GM12801 (cell line): Measurements from ENCODE around the gene PATJ.

Experiments used
- TF ChIP-seq, protein P1 (sequence below): IDR thresholded peaks from one replicate; pipeline ENCODE4 v1.5.1; 2011; ENCODE audit warnings: control low read depth; ENCODE audit not compliant: insufficient read length; ENCODE audit errors: extremely low read depth

Gene PATJ

GRCh38 chr1:61724506-61724812, 17.8 kb upstream of the PATJ start:
- TF ChIP-seq, protein P1, sequence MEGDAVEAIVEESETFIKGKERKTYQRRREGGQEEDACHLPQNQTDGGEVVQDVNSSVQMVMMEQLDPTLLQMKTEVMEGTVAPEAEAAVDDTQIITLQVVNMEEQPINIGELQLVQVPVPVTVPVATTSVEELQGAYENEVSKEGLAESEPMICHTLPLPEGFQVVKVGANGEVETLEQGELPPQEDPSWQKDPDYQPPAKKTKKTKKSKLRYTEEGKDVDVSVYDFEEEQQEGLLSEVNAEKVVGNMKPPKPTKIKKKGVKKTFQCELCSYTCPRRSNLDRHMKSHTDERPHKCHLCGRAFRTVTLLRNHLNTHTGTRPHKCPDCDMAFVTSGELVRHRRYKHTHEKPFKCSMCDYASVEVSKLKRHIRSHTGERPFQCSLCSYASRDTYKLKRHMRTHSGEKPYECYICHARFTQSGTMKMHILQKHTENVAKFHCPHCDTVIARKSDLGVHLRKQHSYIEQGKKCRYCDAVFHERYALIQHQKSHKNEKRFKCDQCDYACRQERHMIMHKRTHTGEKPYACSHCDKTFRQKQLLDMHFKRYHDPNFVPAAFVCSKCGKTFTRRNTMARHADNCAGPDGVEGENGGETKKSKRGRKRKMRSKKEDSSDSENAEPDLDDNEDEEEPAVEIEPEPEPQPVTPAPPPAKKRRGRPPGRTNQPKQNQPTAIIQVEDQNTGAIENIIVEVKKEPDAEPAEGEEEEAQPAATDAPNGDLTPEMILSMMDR: no peak

DNA sequence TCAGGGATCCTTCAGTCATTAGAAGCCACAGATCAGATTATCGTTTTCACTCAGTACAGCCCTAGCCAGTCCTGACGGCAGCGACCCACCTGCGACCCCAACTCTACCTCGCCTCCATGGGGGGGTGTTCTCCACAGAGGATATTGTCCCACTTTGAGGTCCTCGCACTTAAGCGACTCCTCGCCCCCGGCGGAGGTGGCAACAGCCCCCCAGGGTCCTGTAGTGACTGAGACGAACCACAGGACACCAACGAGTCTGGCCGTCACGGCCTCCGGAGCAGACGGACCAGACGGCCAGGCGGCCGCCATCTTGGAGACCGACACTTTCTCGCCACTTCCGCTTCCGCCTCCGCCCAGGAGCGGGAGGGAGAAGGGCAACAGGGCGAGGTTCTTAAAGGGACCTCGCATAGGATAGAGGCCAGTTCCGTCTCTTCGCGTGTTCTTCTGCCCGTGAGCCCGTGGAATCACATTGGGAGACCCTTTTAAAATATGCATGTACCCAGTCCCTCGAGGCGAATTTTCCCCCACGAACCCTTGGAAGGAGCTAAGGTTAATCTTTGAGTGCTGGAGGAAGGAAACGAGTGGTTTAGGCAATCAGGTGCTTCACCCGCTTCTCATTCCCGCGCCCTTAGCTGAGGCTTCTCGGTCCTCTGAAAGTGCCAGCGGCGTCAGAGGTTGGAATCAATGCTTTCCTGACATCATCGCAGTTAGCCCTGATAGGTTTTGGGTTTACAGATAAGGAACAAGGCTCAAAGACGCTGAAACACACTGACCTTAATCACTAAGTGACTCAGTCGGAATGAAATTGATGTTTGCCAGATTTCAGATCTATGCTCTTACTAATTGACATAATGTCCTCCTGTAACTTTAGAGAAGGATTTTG, 17.2 kb upstream of the PATJ start, which contains the start of gene TM2D1:
Gene TM2D1, minus strand, starts transcription at position 329 of the 882 bp plus-strand sequence. Its CDS starts 21 bp downstream, at position 308.
- TF ChIP-seq, protein P1: no peak

GRCh38 chr1:61727544-61727943, 14.7 kb upstream of the PATJ start:
- TF ChIP-seq, protein P1: no peak

DNA sequence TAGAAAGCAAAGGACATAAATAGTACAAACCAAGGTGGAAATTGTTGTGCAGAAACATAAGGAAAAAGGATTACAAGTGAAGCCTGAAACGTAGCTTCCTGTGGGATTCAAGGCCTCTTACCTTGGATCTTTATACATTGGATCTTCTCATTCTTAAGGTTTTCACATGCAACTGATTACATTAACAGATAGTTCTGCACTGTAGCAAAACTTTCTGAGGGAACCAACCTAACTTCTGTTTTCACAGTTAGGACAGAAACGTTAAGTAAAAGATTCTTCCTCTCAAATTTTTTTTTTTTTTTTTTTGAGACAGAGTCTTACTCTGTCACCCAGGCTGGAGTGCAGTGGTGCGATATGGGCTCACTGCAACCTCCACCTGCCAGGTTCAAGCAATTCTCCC, 9.6 kb upstream of the PATJ start:
- TF ChIP-seq, protein P1: no peak

DNA sequence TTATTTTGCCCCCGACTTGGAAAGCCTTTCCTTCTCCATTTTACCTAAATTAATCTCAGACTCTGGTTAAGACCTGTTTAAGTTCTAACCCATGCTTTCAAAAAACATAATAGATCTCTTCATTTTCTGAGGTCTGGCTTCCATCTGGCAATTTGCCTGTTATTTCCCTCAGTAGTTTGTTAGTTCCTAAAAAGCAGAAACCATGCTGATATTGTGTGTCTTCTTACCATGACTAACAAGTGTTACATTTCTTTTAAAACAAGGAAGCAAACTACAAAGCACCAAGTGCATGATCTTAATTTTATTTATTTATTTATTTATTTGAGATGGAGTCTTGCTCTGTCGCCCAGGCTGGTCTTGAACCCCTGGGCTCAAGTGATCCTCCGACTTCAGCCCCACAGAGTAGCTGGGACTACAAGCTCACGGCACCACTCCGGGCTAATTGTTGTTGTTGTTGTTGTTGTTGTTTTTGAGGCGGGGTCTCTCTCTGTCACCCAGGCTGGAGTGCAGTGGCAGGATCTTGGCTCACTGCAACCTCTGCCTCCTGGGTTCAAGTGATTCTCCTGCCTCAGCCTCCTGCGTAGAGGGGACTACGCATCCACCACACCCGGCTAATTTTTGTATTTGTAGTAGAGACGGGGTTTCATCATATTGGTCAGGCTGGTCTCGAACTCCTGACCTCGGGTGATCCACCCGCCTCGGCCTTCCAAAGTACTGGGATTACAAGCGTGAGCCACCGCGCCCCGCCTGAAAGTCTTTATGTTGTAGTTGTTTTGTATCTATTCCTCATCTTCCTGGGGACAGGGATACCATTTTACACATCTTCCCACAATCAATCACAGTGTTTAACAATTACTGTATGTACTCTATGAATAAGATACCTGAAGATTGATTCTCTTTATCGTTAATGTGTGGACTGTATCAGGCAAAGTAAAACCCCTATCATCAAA, 1.3 kb upstream of the PATJ start:
- TF ChIP-seq, protein P1: no peak

DNA sequence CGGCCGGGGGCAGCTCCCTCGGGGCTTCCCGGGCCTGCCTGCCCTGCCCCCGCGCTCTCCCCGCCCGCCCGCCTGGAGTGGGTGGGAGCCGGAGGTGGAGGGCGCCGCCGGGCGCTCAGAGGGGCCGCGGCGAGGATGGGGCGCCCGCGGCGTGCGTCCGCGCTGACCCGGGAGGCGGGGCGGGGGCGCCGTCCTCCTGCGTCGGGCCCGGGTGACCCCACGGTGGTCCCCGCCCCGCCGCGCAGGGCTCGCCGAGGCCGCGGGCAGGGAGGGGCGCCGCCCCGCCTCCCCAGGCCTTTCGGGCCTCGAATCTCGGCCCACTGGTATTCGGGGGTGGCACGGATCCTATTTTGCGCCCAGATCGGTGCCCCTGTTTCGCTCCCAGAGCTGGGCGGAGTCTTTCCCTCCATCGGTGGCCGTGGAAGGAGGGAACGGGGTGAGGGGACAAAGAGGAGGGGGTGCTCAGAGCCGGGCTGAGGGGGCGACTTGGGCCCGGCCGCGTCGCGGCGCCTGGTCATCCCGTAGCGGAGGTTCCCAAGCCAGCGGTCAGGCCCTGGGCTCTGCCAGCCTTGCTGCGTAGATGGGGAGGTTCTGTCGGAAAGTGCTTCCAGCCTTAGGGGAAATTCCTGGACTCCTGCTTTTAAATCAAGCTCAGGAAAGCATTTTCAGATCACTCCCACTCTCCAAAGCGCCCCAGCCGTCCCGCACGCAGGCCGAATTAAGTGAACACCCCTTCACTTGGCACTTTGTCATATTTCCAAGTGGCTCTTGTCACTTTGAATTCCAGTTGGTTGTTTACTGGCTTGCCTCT, 545 bp downstream of the PATJ start:
- TF ChIP-seq, protein P1: no peak

DNA sequence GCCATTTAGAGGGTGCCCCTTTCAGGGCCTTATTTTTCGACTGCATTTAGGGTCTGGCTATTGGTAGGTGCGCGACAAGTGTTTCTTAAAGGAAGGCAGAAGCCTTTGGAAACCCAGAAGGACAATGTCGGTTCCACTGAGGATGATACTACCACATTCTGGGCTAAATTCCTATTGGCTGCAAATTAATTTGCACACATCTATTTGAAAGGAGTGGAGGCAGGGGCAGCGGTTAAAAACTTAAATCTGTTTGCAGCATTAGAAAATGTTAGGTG, 1.1 kb downstream of the PATJ start:
- TF ChIP-seq, protein P1: no peak
